ENCODE measurements around the gene PGPEP1. TPM values are rescaled to one million over a fixed set of nuclear protein-coding genes. Genes with fewer than 3 reads are reported as not detected.
"Not testable (repeated sequence)": the region's sequence is repeated elsewhere in the genome, so short reads cannot be mapped to it uniquely, and the experiment has no call there.

PGPEP1 gene
- total RNA-seq, 1 donor from 2014 or later: 32.1 TPM

DNA sequence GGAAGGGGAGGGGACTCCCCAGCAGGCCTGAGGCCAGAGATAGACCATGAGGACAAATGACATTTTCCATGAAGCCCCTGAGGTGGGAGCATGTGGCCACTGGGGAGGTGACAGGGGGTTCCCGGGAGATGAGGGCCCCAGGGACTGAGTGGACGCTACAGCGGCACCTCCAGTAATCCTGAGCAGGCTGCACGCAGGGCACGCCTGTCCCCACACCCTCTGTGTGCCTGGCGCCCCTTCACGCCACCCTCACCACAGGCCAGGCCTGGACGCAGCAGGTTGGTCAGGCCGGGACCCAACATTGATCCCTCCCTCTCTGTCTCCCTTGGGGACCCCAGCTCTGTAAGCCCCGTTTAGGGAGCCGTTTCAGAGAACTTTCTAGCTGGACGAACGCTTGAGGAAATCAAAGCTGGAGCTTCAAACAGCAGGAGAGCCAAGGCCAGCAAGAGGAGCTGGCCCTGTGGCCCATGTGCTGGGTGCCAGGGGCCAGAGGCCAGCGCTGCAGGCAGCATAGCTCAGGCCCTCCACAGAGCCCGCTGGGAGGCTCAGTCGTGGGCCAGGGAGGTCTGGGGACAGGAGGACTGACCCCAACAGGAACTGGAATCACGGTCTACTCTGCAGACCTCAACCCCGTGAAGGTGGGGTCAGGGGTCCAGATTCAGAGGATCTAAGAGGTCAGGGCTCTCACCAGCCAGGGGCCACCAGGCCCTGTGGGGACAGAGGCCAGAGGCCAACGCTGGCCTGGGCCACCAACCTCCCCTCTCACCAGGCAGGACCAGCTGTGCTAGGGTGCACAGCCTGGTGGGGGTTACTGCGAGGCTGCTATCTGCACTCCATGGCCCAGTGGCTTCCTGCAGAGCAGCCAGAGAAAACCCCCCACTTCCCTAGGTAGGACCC lies 32.1 kb upstream of the PGPEP1 start:
- DNase-seq (ENCODE audit: low read depth): no peak

DNA sequence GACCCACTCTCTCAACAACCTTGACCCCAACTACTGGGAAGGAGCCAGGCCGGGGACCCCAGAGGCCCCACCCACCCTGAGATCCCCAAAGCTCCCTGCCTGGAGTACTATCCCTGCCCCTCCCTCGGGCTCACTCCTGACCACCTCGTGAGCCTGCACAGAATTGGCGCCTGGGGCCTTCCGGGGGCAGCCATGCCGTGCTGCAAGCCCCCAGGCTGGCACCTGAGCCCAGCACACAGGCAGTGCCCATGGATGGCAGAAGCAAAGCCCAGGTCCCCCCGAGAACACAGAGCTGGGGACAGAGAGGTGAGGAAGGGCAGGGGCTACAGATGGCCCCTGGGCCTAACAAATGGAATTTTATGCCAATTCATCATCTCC lies 31.5 kb upstream of the PGPEP1 start:
- no peak for DNase-seq (ENCODE audit: low read depth)

DNA sequence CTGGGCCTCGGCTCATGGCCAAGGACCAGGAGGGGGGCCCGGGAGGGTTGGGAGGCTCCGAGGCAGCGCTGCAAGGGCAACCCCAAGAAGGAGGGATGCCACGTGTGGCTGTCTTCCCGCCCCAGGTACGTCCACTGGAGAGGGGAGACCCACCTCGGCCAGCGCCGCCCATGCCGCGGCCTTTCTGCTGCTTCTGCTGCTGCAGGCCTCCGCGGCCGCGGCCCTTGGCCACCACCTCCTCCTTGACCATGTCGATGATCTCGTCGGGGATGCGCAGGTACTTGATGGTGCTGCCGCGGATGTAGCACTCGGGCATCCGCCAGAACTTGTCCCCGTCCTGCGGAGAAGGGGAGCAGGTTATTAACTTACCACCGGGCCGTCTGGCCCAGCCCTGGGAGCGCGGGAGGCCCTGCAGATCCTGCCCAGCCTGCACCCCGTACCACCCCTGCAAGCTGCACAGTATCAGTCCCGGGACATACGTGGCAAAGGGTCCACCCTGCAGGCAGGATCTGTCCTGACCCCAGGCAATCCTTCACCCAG lies 30.8 kb upstream of the PGPEP1 start:
- no peak for DNase-seq (ENCODE audit: low read depth)

GRCh38 chr19:18310118-18310909 lies 30.1 kb upstream of the PGPEP1 start:
- no peak for DNase-seq (ENCODE audit: low read depth)

DNA sequence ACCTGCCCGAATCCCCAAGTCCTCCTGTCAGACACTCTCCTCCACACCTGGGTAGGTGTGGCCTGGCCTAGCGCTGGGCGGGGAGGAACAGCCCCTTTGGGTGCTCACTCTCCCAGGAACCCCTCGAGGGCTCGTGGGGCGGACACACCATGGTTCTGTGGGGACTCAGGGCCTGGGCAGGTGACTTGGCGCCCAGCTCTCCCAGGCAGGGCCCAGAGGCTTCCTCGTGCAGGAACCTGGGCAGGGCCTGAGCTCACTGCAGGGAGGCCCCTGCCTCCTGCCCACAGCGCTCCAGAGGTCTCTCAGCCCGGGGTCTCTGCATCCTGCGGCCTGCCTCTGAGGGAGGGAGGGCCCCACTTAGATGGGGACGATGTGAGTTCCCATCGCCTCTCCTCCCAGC lies 29.4 kb upstream of the PGPEP1 start:
- no peak for DNase-seq (ENCODE audit: low read depth)

DNA sequence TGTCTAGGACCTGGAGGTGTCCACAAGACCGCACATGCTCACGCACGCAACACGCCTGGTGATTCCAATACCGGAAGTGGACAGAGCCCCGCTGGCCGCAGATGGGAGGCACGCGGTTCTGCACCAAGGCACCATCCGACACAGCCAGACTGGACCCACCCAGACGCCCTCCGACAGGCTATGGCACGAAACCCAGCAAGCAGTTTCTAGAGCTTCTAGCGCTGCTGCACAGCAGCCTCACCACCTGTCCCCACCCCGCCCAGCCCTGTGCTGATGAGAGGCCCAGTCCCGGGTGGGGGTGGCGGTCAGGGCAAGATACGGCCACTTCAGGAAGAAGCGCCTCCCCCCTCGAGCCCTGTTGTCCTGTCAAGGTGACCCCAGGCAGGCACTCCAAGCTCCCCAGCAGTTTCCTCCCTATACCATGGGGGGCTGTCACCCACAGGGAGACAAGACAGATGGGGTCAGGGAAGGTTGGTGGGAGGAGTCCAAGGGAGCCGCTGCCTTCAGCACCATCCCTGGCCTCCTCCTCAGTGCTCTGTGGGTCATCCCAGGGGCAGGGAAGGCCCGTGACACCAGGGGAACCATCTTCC lies 28.8 kb upstream of the PGPEP1 start:
- DNase-seq (ENCODE audit: low read depth): no peak

DNA sequence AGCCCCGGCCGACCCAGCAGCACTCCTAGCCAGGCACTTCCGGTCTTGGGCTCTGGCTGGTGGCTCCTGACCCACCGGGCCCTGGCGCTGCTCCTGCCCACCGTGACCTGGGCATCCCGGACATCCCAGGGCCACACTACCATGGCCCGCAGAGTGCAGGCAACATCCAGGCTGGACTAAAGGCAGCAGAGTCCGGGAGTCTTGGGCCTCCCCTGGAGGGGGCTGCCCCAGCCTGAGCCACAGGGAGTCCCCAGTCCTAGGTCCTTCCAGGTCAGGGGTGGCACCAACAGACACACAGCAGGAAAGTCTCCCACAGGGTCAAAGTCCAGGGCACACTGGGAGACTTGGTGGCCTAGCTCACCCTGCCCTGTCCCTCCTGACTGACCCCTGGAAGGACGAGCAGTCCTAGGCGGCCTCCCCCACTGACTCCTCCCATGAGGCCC lies 28.3 kb upstream of the PGPEP1 start:
- DNase-seq (ENCODE audit: low read depth): no peak

DNA sequence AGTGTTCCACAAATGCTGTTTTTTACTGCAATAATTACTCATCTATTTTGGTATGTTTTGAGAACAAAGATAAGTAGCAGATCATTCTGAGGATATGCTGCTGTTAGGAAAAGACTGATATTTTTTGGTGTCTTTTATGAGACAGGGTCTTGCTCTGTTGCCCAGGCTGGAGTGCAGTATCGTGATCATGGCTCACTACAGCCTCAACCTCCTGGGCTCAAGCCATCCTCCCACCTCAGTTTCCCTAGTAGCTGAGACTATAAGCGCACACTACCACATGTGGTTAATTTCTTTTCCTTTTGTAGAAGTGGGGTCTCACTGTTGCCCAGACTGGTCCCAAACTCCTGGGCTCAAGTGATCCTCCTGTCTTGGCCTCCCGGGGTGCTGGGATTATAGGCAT lies 27.0 kb upstream of the PGPEP1 start:
- DNase-seq (ENCODE audit: low read depth): no peak

DNA sequence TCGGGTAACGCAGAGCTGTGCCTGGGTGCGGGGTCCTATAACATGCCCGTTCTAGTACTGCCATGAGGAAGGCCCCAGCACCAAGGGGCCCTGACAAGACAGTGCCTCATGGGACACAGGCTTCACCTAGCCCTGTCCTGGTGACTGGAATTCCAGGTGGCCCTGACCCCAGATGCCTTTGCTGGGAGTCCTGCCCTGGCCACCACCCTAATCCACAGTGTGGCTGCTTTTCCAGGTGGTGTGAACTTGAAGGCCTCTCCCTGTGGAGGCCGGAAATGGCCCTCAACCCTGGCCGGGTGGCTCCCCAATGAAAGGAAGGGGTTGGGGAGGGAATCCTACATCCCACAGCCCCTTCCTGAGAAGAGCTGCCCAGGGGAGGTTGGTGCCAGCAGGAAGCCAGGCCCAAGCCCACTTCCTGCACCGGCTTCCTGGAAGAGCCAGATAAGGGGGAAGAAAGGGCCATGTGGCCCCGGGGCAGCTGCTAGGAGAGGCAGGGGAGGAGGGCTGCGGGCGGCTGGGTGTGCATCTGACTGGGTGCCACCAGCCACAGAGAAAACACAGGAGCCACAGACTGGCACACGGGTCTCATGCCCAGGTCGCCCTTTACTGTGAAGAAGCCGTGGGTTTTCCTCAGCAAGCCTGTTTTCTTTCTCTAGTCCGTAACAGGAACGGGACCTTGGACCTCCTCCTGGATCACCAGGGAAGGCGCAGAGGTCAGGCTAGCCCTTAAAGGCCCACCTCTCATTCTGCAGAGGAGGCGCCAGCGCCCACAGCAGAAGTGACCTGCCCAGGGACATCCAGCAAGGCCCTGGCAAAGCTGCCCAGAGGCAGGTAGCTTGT lies 22.2 kb upstream of the PGPEP1 start:
- DNase-seq (ENCODE audit: low read depth): peak; percentile 31

GRCh38 chr19:18319591-18320135 lies 20.7 kb upstream of the PGPEP1 start:
- DNase-seq (ENCODE audit: low read depth): no peak

DNA sequence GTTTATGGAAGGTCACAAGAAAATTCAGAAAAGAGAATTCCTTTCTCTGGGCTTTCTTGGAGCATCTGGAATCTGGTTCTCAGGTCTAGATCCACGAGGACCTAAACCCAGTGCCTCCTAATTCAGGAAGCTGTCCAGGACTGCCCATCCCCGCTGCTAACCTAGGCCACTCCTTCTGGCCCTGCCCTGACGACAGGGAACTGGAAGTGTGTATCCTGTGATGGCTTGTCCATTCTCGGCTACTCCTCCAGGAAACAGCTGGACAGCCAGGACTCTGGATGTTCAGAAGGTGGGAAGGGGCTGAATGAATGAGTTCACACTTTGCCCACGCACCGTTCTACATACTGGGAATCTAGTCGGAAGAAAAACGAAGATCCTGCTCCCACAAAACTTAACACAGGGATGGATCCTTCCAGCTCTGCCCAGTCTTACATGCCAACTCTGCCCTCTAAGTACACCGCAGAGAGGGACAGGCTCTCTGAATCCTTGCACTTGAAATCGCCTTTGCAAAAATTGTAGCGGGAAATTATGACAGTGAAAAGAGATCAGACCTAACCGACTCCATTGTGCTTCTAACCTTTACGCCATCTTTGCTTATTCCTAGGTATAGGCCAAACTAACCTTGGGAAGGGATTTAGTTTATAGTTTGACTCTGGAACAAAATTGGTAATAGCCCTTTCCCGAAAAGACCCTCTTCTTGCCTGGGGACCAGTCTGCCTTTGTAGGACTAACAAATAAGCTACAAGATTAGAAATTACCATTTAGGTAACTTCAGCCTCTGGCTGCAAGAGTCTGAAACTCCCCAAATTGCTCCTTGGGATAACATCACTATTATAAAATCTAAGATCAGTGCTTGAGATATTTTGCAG lies 19.3 kb upstream of the PGPEP1 start:
- no peak for DNase-seq (ENCODE audit: low read depth)

DNA sequence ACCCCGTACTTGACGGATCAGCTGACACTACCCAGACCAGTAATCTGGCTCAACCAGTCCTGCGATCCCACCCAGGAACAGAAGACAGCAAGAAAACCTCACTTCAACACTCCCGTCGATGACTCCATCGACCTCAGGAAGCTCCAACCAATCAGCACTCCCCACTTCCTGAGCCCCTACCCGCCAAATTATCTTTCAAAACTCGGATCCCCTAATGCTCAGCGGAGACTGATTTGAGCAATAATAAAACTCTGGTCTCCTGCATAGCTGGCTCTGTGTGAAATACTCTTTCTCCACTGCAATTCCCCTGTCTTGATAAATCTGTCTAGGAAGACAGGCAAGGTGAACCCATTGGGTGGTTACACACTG lies 18.7 kb upstream of the PGPEP1 start:
- DNase-seq (ENCODE audit: low read depth): no peak

GRCh38 chr19:18322318-18322758 lies 18.1 kb upstream of the PGPEP1 start:
- DNase-seq (ENCODE audit: low read depth): peak; percentile 67

GRCh38 chr19:18322759-18323460 lies 17.5 kb upstream of the PGPEP1 start, which contains the start of gene LSM4:
Gene LSM4 (minus strand): TSS chr19:18323076. CDS start chr19:18323020, 56 bp downstream.
- peak; percentile 98 for DNase-seq (ENCODE audit: low read depth)

DNA sequence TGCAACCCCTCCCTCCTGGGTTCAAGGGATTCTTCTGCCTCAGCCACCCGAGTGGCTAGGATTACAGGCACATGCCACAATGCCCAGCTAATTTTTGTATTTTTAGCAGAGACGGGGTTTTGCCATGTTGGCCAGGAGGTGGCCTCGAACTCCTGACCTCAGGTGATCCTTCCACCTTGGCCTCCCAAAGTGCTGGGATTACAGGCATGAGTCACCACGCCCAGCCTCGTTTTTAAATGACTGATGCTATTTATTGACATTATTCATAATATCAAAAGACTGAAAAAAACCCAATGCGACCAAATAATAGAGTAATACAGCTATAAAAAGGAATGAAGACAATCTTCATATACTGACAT lies 16.0 kb upstream of the PGPEP1 start:
- not testable (repeated sequence) for DNase-seq (ENCODE audit: low read depth)

DNA sequence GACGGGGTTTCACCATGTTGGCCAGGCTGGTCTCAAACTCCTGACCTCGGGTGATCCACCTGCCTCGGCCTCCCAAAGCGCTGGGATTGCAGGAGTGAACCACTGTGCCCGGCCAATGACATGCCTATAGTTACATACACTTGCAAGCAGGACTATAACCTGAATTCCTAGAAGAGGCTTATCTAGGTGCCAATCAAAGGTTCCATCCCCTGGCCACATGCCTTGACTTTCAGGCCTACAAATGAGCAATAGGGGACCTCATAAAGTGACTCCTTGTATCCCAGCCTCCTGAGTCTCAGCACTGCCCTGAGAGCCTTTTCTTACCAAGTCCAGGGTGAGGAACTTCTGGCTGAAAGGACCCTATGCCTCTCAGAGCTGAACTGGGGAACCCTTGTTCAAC lies 13.6 kb upstream of the PGPEP1 start:
- no peak for DNase-seq (ENCODE audit: low read depth)

- peak; percentile 99 for DNase-seq (ENCODE audit: low read depth)
Measured at GRCh38 chr19:18328340-18329034, 11.9 kb upstream of the PGPEP1 start.

DNA sequence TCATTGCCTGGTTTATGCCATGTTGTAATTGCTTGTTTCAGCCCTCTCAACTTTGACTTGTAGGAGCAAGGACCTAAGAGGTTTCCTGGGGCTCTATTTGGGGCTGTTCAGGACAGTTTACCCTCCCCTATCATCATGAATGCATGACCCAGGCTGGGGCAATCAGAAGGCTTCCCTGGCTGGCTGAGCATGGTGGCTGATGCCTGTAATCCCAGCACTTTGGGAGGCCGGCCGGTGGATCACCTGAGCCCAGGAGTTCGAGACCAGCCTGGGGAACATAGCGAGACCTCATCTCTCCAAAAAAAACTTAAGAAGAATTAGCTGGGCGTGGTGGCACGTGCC lies 11.4 kb upstream of the PGPEP1 start:
- no peak for DNase-seq (ENCODE audit: low read depth)

Data from myocyte (in vitro differentiated cells).